Colonic mucosa (tissue), 4 donors: ENCODE results near the gene BRCA2. TPM values are rescaled to one million over a fixed set of nuclear protein-coding genes. Genes with fewer than 3 reads are reported as not detected.

Source experiments
- DNase-seq: peaks from one replicate; pipeline ENCODE4 v3.0.0-alpha.2; 2020
- H3K27ac ChIP-seq: fragments of 200-600 bp; one replicate; pipeline ENCODE4 v1.8.0; 2021
- H3K27me3 ChIP-seq: fragments of 200-600 bp; one replicate; pipeline ENCODE4 v1.8.0; 2021
- H3K36me3 ChIP-seq: fragments of 200-600 bp; one replicate; pipeline ENCODE4 v1.8.0; 2021
- H3K4me1 ChIP-seq: fragments of 200-600 bp; one replicate; pipeline ENCODE4 v1.8.0; 2021; ENCODE audit warnings: mild to moderate bottlenecking
- H3K4me3 ChIP-seq: fragments of 200-600 bp; one replicate; pipeline ENCODE4 v1.8.0; 2021
- H3K9ac ChIP-seq, 2 donors: one replicate each; pipeline ENCODE4 v1.7.0; 2013; ENCODE audit warnings: control low read depth in 2 of 2, low read depth in 2 of 2, low read length in 2 of 2
- H3K9me3 ChIP-seq: fragments of 200-600 bp; one replicate; pipeline ENCODE4 v1.8.0; 2021
- intact Hi-C: fragments of 100-400 bp; cut with DNase I; formaldehyde crosslinking; loops from one replicate; pipeline ENCODE4 v1.14.1; 2022
- total RNA-seq, 2 donors: library from RNA; stranded (reverse); fragmentation: NEBNext Ultra II Directional in 1 of 2; extraction: Animal tissue kit (Norgen Biotek cat#: 25700) in 1 of 2; gene quantifications; one replicate each; pipeline ENCODE4 v1.2.1, GENCODE V29; 2021
- TF ChIP-seq, protein P1 (sequence below): fragments of 200-600 bp; IDR thresholded peaks from one replicate; pipeline ENCODE4 v1.8.0; 2022; ENCODE audit warnings: antibody characterized with exemption, mild to moderate bottlenecking
- donor health status: healthy.
- donor health status: DM: no; HTN: no; CAD: no.
- donor health status: DM: no; HTN: no; CAD: no.

The BRCA2 gene
- total RNA-seq, 2 donors from 2014 or later, result 4.8 to 12.1 TPM

DNA sequence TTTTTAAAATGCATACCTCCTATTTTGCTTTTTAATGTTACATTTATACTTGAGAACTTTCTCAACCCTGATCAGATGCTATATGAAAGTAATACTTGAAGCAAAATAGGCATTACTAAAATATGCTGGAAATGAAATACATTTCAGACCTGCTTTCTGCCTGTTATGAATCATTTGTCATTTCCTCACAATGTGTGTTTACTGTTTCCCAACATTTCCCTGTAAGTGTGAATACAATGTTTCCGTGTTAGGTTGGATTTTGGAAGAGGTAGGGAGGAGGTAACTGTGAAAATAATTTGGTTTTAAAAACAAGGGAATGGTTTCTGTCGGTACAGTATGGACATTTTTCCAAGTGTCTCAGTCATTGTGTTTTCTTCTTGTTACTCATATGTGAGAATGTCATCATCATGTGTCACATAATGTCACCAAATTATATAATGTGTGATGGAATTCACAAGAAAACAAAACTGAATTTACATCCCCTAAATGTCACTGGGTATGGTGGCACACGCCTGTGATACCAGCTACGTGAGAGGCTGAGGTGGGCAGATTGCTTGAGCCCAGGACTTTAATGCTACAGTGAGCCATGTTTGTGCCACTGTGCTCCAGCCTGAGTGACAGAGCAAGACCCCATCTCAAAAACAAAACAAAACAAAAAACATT, 43.2 kb upstream of the BRCA2 start:
- Histone ChIP-seq H3K27ac (no peak overlapping the region), H3K27me3 (no peaks in the 10 kb centered on the region), H3K36me3 (no peaks in the 10 kb centered on the region), H3K4me3 (no peak overlapping the region), H3K9me3 (no peaks in the 10 kb centered on the region), H3K9ac (no peak overlapping the region), H3K4me1 (no peaks in the 10 kb centered on the region)
- intact Hi-C loops, result no loop called here
- no peak for DNase-seq
- TF ChIP-seq, protein P1, sequence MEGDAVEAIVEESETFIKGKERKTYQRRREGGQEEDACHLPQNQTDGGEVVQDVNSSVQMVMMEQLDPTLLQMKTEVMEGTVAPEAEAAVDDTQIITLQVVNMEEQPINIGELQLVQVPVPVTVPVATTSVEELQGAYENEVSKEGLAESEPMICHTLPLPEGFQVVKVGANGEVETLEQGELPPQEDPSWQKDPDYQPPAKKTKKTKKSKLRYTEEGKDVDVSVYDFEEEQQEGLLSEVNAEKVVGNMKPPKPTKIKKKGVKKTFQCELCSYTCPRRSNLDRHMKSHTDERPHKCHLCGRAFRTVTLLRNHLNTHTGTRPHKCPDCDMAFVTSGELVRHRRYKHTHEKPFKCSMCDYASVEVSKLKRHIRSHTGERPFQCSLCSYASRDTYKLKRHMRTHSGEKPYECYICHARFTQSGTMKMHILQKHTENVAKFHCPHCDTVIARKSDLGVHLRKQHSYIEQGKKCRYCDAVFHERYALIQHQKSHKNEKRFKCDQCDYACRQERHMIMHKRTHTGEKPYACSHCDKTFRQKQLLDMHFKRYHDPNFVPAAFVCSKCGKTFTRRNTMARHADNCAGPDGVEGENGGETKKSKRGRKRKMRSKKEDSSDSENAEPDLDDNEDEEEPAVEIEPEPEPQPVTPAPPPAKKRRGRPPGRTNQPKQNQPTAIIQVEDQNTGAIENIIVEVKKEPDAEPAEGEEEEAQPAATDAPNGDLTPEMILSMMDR, result no peak

DNA sequence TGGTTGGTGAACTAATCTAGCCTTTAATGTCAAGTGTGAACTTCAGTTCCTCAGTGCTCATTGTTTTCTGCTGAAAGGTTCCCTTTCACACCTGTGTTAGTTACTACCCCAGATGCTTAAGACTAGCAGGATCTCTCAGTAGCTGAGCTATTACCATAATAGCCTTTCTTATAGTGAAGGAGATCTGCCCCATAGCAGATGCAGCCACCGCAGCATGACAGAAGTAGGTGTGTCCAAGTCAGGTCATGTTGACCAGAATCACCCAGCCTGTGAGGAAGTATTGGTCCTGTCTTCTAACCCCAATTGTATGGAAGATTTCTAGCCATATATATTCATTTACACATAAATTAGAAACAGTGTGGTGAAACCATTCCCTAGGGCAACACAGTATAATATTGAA, 37.5 kb upstream of the BRCA2 start:
- intact Hi-C loops, result no loop called here
- Histone ChIP-seq H3K4me3 (no peak overlapping the region), H3K4me1 (no peaks in the 10 kb centered on the region), H3K27ac (no peak overlapping the region), H3K27me3 (no peaks in the 10 kb centered on the region), H3K9me3 (no peaks in the 10 kb centered on the region), H3K36me3 (no peaks in the 10 kb centered on the region), H3K9ac (no peak overlapping the region)
- TF ChIP-seq, protein P1, result no peak
- no peak for DNase-seq

DNA sequence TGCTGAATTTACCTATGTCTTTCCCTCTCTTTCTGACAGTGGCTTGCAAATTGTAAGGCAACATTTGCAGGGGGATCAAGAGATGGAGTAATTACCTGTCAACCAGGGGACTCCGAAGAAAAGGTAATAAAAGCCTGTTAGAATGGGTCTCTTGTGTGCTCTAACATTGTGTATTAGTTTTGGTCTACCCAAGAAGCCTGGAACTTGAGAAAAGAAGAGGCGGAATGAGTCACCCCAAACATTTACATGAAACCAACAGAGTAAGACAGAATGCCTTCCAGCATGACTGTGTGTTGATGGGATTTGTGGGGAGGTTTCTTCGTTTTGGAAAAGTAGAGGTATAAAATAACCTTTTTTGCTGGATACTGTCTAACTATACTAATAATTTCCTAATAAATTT, 36.9 kb upstream of the BRCA2 start:
- Histone ChIP-seq H3K27ac (no peak overlapping the region), H3K9me3 (no peaks in the 10 kb centered on the region), H3K36me3 (no peaks in the 10 kb centered on the region), H3K4me1 (no peaks in the 10 kb centered on the region), H3K4me3 (no peak overlapping the region), H3K27me3 (no peaks in the 10 kb centered on the region), H3K9ac (no peak overlapping the region)
- TF ChIP-seq, protein P1, result no peak
- intact Hi-C loops, result no loop called here
- no peak for DNase-seq

DNA sequence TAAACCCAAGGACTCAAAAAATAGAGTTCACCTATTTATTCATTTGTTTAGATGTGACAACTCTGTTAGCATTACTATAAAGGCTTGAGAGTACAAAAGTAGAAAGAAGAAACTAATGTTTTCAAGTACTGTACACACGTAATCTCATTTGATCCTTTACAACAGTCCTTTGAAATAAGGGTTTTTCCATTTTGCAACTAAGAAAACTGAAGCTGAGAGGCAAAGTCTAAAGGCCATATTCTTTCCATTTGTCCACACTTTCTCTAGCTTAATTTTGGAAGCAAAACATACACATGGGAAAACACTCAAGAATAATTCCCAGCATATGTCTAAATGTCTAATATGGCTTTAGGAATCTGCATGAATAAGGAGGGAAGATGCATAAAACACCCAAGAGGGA, 34.2 kb upstream of the BRCA2 start:
- no peaks in the 10 kb centered on the region for H3K27me3 ChIP-seq
- no peaks in the 10 kb centered on the region for H3K4me1 ChIP-seq
- no peak overlapping the region for H3K9ac ChIP-seq
- H3K27ac ChIP-seq, result no peak overlapping the region
- no peak overlapping the region for H3K4me3 ChIP-seq
- DNase-seq, result no peak
- TF ChIP-seq, protein P1, result no peak
- H3K36me3 ChIP-seq, result no peaks in the 10 kb centered on the region
- H3K9me3 ChIP-seq, result no peaks in the 10 kb centered on the region
- intact Hi-C loops, result no loop called here

DNA sequence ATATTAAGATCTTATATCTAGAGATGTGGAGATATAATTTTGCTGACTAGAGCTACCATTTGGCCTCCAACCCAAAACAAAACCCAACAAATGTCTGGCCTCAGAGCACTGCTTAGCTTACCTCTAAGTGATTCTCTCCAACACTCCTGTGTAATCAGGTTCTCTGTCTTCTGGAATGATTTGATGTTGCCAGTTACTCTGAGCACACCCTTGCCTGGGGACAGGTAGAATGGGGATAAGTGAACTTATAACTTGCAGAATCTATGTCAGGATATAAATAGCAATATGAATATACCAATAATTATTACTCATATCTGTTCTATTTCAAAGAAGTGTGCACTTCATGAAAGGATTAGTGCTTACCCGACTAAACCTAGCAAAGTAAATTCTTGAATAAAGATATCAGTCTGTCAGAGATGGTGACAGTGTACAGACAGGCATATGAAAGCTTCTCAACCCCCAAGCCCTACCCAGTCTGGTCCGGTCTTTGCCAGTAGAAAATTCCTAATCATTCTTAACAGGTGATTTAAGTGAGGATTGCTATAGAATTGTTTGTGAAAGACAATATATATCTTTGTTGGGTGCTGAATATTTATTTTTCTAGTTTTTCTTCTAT, 33.1 kb upstream of the BRCA2 start:
- DNase-seq, result no peak
- TF ChIP-seq, protein P1, result no peak
- Histone ChIP-seq H3K9me3 (no peaks in the 10 kb centered on the region), H3K27me3 (no peaks in the 10 kb centered on the region), H3K36me3 (no peaks in the 10 kb centered on the region), H3K4me3 (no peak overlapping the region), H3K9ac (no peak overlapping the region), H3K27ac (no peak overlapping the region), H3K4me1 (no peaks in the 10 kb centered on the region)
- intact Hi-C loops, result no loop called here
